Mesenteric fat pad (tissue), 1 donor: Measurements from ENCODE around the gene RASA2. TPM values are rescaled to one million over a fixed set of nuclear protein-coding genes. Genes with fewer than 3 reads are reported as not detected.

ENCODE experiments used
- DNase-seq: peaks from one replicate; pipeline ENCODE4 v3.0.0-alpha.2; 2020; ENCODE audit warnings: low spot score
- long read RNA-seq: library from polyadenylated mRNA; unstranded; transcript quantifications from one replicate; pipeline ENCODE4 v2.0.0, GENCODE V29; 2020
- total RNA-seq: library from RNA; stranded (reverse); fragmentation: NEBNext Ultra II Directional; extraction: Animal tissue kit (Norgen Biotek cat#: 25700); gene quantifications from one replicate; pipeline ENCODE4 v1.2.1, GENCODE V29; 2021
- donor health status: DM: yes; HTN: yes; CAD: no.

The RASA2 gene
- 24.4 TPM for total RNA-seq
- long read RNA-seq, full-length matches to known transcripts: 8 of 20 reads
- long read RNA-seq, partial matches to known transcripts: 5 of 20 reads
- long read RNA-seq, other reads (novel, unspliced or antisense): 7 of 20 reads

GRCh38 chr3:141486746-141487520 is at the start of gene RASA2:
RASA2 (plus strand) TSS chr3:141487027; CDS start chr3:141487084, 57 bp downstream.
- DNase-seq: no peak

- no peak for DNase-seq
These were observed 47.2 kb upstream of the RASA2 start for GRCh38 chr3:141439589-141439988.

GRCh38 chr3:141440942-141441341 is 45.9 kb upstream of the RASA2 start:
- no peak for DNase-seq

- no peak for DNase-seq
These were observed 45.2 kb upstream of the RASA2 start for GRCh38 chr3:141441381-141442364.

- DNase-seq: no peak
These were observed 44.4 kb upstream of the RASA2 start for GRCh38 chr3:141442446-141442845.

- no peak for DNase-seq
These were observed 43.9 kb upstream of the RASA2 start for GRCh38 chr3:141442914-141443313.

- DNase-seq: no peak
These were observed 42.1 kb upstream of the RASA2 start for GRCh38 chr3:141444586-141445285.

- DNase-seq: no peak
These were observed 40.8 kb upstream of the RASA2 start for GRCh38 chr3:141445990-141446389.

GRCh38 chr3:141446737-141447136 is 40.1 kb upstream of the RASA2 start:
- DNase-seq: no peak

- DNase-seq: no peak
These were observed 39.4 kb upstream of the RASA2 start for GRCh38 chr3:141447383-141447782.

- DNase-seq: no peak
These were observed 38.1 kb upstream of the RASA2 start for GRCh38 chr3:141448606-141449220.

- DNase-seq: no peak
These were observed 37.4 kb upstream of the RASA2 start for GRCh38 chr3:141449424-141449823.

GRCh38 chr3:141450727-141451375 is 36.0 kb upstream of the RASA2 start:
- DNase-seq: no peak

- no peak for DNase-seq
These were observed 34.8 kb upstream of the RASA2 start for GRCh38 chr3:141452045-141452444.

GRCh38 chr3:141452773-141453172 is 34.1 kb upstream of the RASA2 start:
- no peak for DNase-seq

- no peak for DNase-seq
These were observed 32.8 kb upstream of the RASA2 start for GRCh38 chr3:141454054-141454453.

- DNase-seq: no peak
These were observed 31.8 kb upstream of the RASA2 start for GRCh38 chr3:141454906-141455602.

- no peak for DNase-seq
These were observed 31.1 kb upstream of the RASA2 start for GRCh38 chr3:141455603-141456300.

- no peak for DNase-seq
These were observed 30.6 kb upstream of the RASA2 start for GRCh38 chr3:141456301-141456625.
